Stimulated activated CD8-positive, alpha-beta memory T cell treated with anti-CD3 and anti-CD28 coated beads, Interleukin-4, amount 100 ng/mL, for 1 hour (primary cell): ENCODE data around the gene MAST2.
"Not testable (repeated sequence)": the region's sequence is repeated elsewhere in the genome, so short reads cannot be mapped to it uniquely, and the experiment has no call there.

Experiments used
- DNase-seq, 2 donors: peaks; one replicate each; pipeline ENCODE4 v3.0.0-alpha.2; 2020; ENCODE audit warnings: low read depth in 2 of 2, low spot score in 1 of 2

MAST2 gene

GRCh38 chr1:45809761-45810160 lies 6.3 kb downstream of the MAST2 start:
- DNase-seq: no peak

GRCh38 chr1:45814776-45815175 lies 11.4 kb downstream of the MAST2 start:
- DNase-seq: no peak

GRCh38 chr1:45815667-45816458 lies 12.5 kb downstream of the MAST2 start:
- no peak for DNase-seq

- DNase-seq: no peak
These were observed 16.8 kb downstream of the MAST2 start for GRCh38 chr1:45820173-45820572.

- DNase-seq: no peak
These were observed 17.4 kb downstream of the MAST2 start for GRCh38 chr1:45820788-45821187.

- DNase-seq: no peak
These were observed 19.2 kb downstream of the MAST2 start for GRCh38 chr1:45822644-45823043.

- DNase-seq: no peak
These were observed 21.2 kb downstream of the MAST2 start for GRCh38 chr1:45824607-45825006.

GRCh38 chr1:45827256-45827655 lies 23.8 kb downstream of the MAST2 start:
- no peak for DNase-seq

- DNase-seq: no peak
These were observed 25.4 kb downstream of the MAST2 start for GRCh38 chr1:45828841-45829240.

GRCh38 chr1:45833361-45833760 lies 29.9 kb downstream of the MAST2 start:
- DNase-seq: no peak

- DNase-seq: no peak
These were observed 31.3 kb downstream of the MAST2 start for GRCh38 chr1:45834689-45835088.

- no peak for DNase-seq
These were observed 33.0 kb downstream of the MAST2 start for GRCh38 chr1:45836451-45836850.

- DNase-seq: not testable (repeated sequence)
These were observed 33.4 kb downstream of the MAST2 start for GRCh38 chr1:45836861-45837260.

GRCh38 chr1:45838322-45838721 lies 34.9 kb downstream of the MAST2 start:
- not testable (repeated sequence) for DNase-seq

GRCh38 chr1:45840704-45841103 lies 37.3 kb downstream of the MAST2 start:
- no peak for DNase-seq

GRCh38 chr1:45842786-45843185 lies 39.4 kb downstream of the MAST2 start:
- no peak for DNase-seq

- no peak for DNase-seq
These were observed 40.1 kb downstream of the MAST2 start for GRCh38 chr1:45843474-45843905.

GRCh38 chr1:45844000-45844399 lies 40.6 kb downstream of the MAST2 start:
- not testable (repeated sequence) for DNase-seq

GRCh38 chr1:45846931-45847330 lies 43.5 kb downstream of the MAST2 start:
- DNase-seq: no peak

- no peak for DNase-seq
These were observed 44.7 kb downstream of the MAST2 start for GRCh38 chr1:45848097-45848496.

GRCh38 chr1:45848714-45849113 lies 45.3 kb downstream of the MAST2 start:
- no peak for DNase-seq

- DNase-seq: no peak
These were observed 46.6 kb downstream of the MAST2 start for GRCh38 chr1:45850017-45850416.

GRCh38 chr1:45854724-45855123 lies 51.3 kb downstream of the MAST2 start:
- DNase-seq: no peak
